Smooth muscle cell of the brain vasculature (primary cell): ENCODE results near the gene PXT1.
"Not testable (repeated sequence)": the region's sequence is repeated elsewhere in the genome, so short reads cannot be mapped to it uniquely, and the experiment has no call there.

ENCODE experiments used
- DNase-seq: peaks from one replicate; pipeline ENCODE4 v3.0.0-alpha.2; 2012; ENCODE audit warnings: low read depth, low spot score

The PXT1 gene

GRCh38 chr6:36442671-36443470, at the start of gene PXT1, which contains the start of gene KCTD20:
TSS of gene PXT1 (minus strand) at chr6:36442854. CDS start at chr6:36426082, 16,772 bp downstream.
TSS of gene KCTD20 (plus strand) at chr6:36443000. CDS start at chr6:36470098, 27,098 bp downstream.
- DNase-seq = peak; percentile 69

GRCh38 chr6:36492092-36492491, 49.4 kb upstream of the PXT1 start:
- no peak for DNase-seq

- DNase-seq = no peak
Observed at GRCh38 chr6:36491378-36491965, 48.8 kb upstream of the PXT1 start.

- DNase-seq = no peak
Observed at GRCh38 chr6:36489426-36489825, 46.8 kb upstream of the PXT1 start.

GRCh38 chr6:36488221-36488620, 45.6 kb upstream of the PXT1 start:
- no peak for DNase-seq

- DNase-seq = no peak
Observed at GRCh38 chr6:36487698-36488097, 45.0 kb upstream of the PXT1 start.

GRCh38 chr6:36484736-36485135, 42.1 kb upstream of the PXT1 start:
- DNase-seq = no peak

GRCh38 chr6:36483326-36483725, 40.7 kb upstream of the PXT1 start:
- DNase-seq = not testable (repeated sequence)

GRCh38 chr6:36479256-36479655, 36.6 kb upstream of the PXT1 start:
- DNase-seq = no peak

- DNase-seq = no peak
Observed at GRCh38 chr6:36478051-36478526, 35.4 kb upstream of the PXT1 start.

- no peak for DNase-seq
Observed at GRCh38 chr6:36469946-36470345, 27.3 kb upstream of the PXT1 start.

GRCh38 chr6:36469148-36469661, 26.6 kb upstream of the PXT1 start:
- DNase-seq = no peak

- no peak for DNase-seq
Observed at GRCh38 chr6:36467625-36468024, 25.0 kb upstream of the PXT1 start.

- DNase-seq = no peak
Observed at GRCh38 chr6:36464233-36464632, 21.6 kb upstream of the PXT1 start.

- no peak for DNase-seq
Observed at GRCh38 chr6:36463676-36464075, 21.0 kb upstream of the PXT1 start.

GRCh38 chr6:36461646-36462045, 19.0 kb upstream of the PXT1 start:
- DNase-seq = no peak

GRCh38 chr6:36460916-36461315, 18.3 kb upstream of the PXT1 start:
- no peak for DNase-seq

- no peak for DNase-seq
Observed at GRCh38 chr6:36459501-36459900, 16.8 kb upstream of the PXT1 start.

GRCh38 chr6:36455486-36456027, 12.9 kb upstream of the PXT1 start:
- DNase-seq = no peak

- not testable (repeated sequence) for DNase-seq
Observed at GRCh38 chr6:36452897-36453296, 10.2 kb upstream of the PXT1 start.

GRCh38 chr6:36449173-36449572, 6.5 kb upstream of the PXT1 start:
- DNase-seq = not testable (repeated sequence)

GRCh38 chr6:36445621-36446020, 3.0 kb upstream of the PXT1 start:
- no peak for DNase-seq
